A549 (cell line): ENCODE measurements around the gene PROX1. TPM values are rescaled to one million over a fixed set of nuclear protein-coding genes. Genes with fewer than 3 reads are reported as not detected.

Experiments
- ATAC-seq, 2 experiments: fragments of 200-7000 bp in 1 of 2; fragments of >200 bp in 1 of 2; cut with Nextera tagmentation in 1 of 2; cut with Tn5 transposase in 1 of 2; 3 replicates each; pipeline versions ENCODE4 v1.8.0 to v1.9.1; 2018 to 2020; ENCODE audit warnings: mild to moderate bottlenecking in 1 of 2, moderate library complexity in 1 of 2
- CTCF ChIA-PET: fragments of 300-600 bp; sonication (Branson Sonifier 250); formaldehyde crosslinking; extraction: SDS; loops from one replicate; lab custom pipeline; 2021; ENCODE audit warnings: antibody characterized with exemption, inconsistent platforms; lab: Yijun Ruan, JAX
- POLR2A ChIA-PET: fragments of 350-600 bp; formaldehyde crosslinking; extraction: SDS; loops from one replicate; lab custom pipeline; 2021; ENCODE audit warnings: antibody characterized with exemption, inconsistent platforms; lab: Yijun Ruan, JAX
- DNase-seq, 2 experiments: peaks; one replicate each; pipeline versions ENCODE4 v3.0.0 to v3.0.0-alpha.2; 2011 to 2016; ENCODE audit warnings: low read depth in 1 of 2, low spot score in 1 of 2
- FAIRE-seq: peaks from 2 replicates; lab custom pipeline; 2011; peaks lifted over from hg19 to GRCh38; lab: Jason Lieb, UNC
- H3K27ac ChIP-seq, 2 experiments: fragments of >200 bp; sonication (Bioruptor Twin); formaldehyde crosslinking; 3 replicates each; pipeline ENCODE4 v1.5.1; 2016 to 2017
- H3K4me1 ChIP-seq: fragments of >200 bp; sonication (Bioruptor Twin); formaldehyde crosslinking; 3 replicates; pipeline ENCODE4 v1.6.1; 2016
- H3K4me2 ChIP-seq: fragments of >200 bp; sonication (Bioruptor Twin); formaldehyde crosslinking; 3 replicates; pipeline ENCODE4 v1.6.1; 2016
- H3K4me3 ChIP-seq: fragments of >200 bp; sonication (Bioruptor Twin); formaldehyde crosslinking; 3 replicates; pipeline ENCODE4 v1.5.1; 2016
- H3K9me3 ChIP-seq: fragments of >200 bp; sonication (Bioruptor Twin); formaldehyde crosslinking; 3 replicates; pipeline ENCODE4 v1.6.1; 2016
- ATOH8 ChIP-seq: fragments of 250-450 bp; sonication (Bioruptor Pico); IDR thresholded peaks from 2 replicates; pipeline ENCODE4 v1.5.0; 2020; ENCODE audit warnings: low read depth, mild to moderate bottlenecking, moderate library complexity
- BHLHE40 ChIP-seq: IDR thresholded peaks from 2 replicates; pipeline ENCODE4 v1.6.1; 2012; ENCODE audit warnings: low read depth, low read length, inconsistent platforms
- CBX2 ChIP-seq: fragments of 200-600 bp; sonication (generic); IDR thresholded peaks from 2 replicates; pipeline ENCODE4 v1.6.1; 2016; ENCODE audit warnings: low read depth, mild to moderate bottlenecking, borderline replicate concordance
- CEBPB ChIP-seq, 2 experiments: fragments of >200 bp in 1 of 2; sonication (Bioruptor Twin) in 1 of 2; formaldehyde crosslinking in 1 of 2; IDR thresholded peaks; 2 replicates each; pipeline ENCODE4 v1.6.1; 2012 to 2016
- CTCF ChIP-seq: fragments of >200 bp; sonication (Bioruptor Twin); formaldehyde crosslinking; IDR thresholded peaks from 3 replicates; pipeline ENCODE4 v1.5.1; 2016
- ESRRA ChIP-seq: fragments of 150-350 bp; IDR thresholded peaks from 2 replicates; pipeline ENCODE4 v1.6.1; 2014; ENCODE audit warnings: mild to moderate bottlenecking, low read length, borderline replicate concordance
- FOSB ChIP-seq: fragments of 250-450 bp; sonication (Bioruptor Pico); IDR thresholded peaks from 2 replicates; pipeline ENCODE4 v1.5.0; 2020; ENCODE audit warnings: mild to moderate bottlenecking, moderate library complexity
- FOSL2 ChIP-seq, 2 experiments: fragments of 450-650 bp in 1 of 2; fragments of >200 bp in 1 of 2; sonication (Bioruptor Twin) in 1 of 2; formaldehyde crosslinking; IDR thresholded peaks; 2 replicates each; pipeline versions ENCODE4 v1.5.0 to v1.6.1; 2016 to 2020; ENCODE audit warnings: mild to moderate bottlenecking in 1 of 2, moderate library complexity in 1 of 2
- FOXS1 ChIP-seq: fragments of 250-450 bp; sonication (Bioruptor Pico); IDR thresholded peaks from 2 replicates; pipeline ENCODE4 v1.5.0; 2020; ENCODE audit warnings: mild to moderate bottlenecking, moderate library complexity
- HDAC2 ChIP-seq: fragments of 200-600 bp; sonication (generic); IDR thresholded peaks from 2 replicates; pipeline ENCODE4 v1.6.1; 2016
- HEYL ChIP-seq: fragments of 250-450 bp; sonication (Bioruptor Pico); IDR thresholded peaks from 2 replicates; pipeline ENCODE4 v1.8.0; 2021; ENCODE audit warnings: mild to moderate bottlenecking, moderate library complexity
- HOXA7 ChIP-seq: fragments of 250-450 bp; sonication (Bioruptor Pico); IDR thresholded peaks from 2 replicates; pipeline ENCODE4 v1.5.0; 2020; ENCODE audit warnings: mild to moderate bottlenecking, moderate library complexity
- HOXB13 ChIP-seq: fragments of 250-450 bp; sonication (Bioruptor Pico); IDR thresholded peaks from 2 replicates; pipeline ENCODE4 v1.5.0; 2020; ENCODE audit warnings: low read depth, mild to moderate bottlenecking, moderate library complexity
- KDM1A ChIP-seq: fragments of 200-600 bp; sonication (generic); IDR thresholded peaks from 2 replicates; pipeline ENCODE4 v1.6.1; 2016; ENCODE audit warnings: low read depth, mild to moderate bottlenecking
- KDM5A ChIP-seq: fragments of 200-600 bp; sonication (generic); IDR thresholded peaks from 2 replicates; pipeline ENCODE4 v1.6.1; 2016; ENCODE audit warnings: antibody characterized with exemption, mild to moderate bottlenecking
- MAX ChIP-seq: IDR thresholded peaks from 2 replicates; pipeline ENCODE4 v1.6.1; 2012
- NR3C1 ChIP-seq: fragments of >200 bp; sonication (Bioruptor Twin); formaldehyde crosslinking; IDR thresholded peaks from 3 replicates; pipeline ENCODE4 v1.6.1; 2017
- PBX3 ChIP-seq: IDR thresholded peaks from 2 replicates; pipeline ENCODE4 v1.6.1; 2012
- POLR2A ChIP-seq: IDR thresholded peaks from 2 replicates; pipeline ENCODE4 v1.6.1; 2012; ENCODE audit warnings: mild to moderate bottlenecking, low read length
- POLR2AphosphoS2 ChIP-seq: conservative IDR thresholded peaks from 2 replicates; pipeline ENCODE4 v1.6.1; 2012; ENCODE audit warnings: low read length, improper control_type of control experiment, inconsistent platforms
- RAD21 ChIP-seq, 2 experiments: fragments of >200 bp in 1 of 2; sonication (Bioruptor Twin) in 1 of 2; formaldehyde crosslinking in 1 of 2; IDR thresholded peaks in 1 of 2; conservative IDR thresholded peaks in 1 of 2; 2 replicates in 1 of 2; 3 replicates in 1 of 2; pipeline ENCODE4 v1.6.1; 2012 to 2018; ENCODE audit warnings: inconsistent platforms in 1 of 2
- RARB ChIP-seq: fragments of 250-450 bp; sonication (Bioruptor Pico); IDR thresholded peaks from 2 replicates; pipeline ENCODE4 v1.8.0; 2021; ENCODE audit warnings: mild to moderate bottlenecking, moderate library complexity
- RNF2 ChIP-seq: fragments of 200-600 bp; sonication (generic); IDR thresholded peaks from 2 replicates; pipeline ENCODE4 v1.6.1; 2016; ENCODE audit warnings: low read depth, mild to moderate bottlenecking, antibody characterized with exemption, moderate library complexity, borderline replicate concordance
- SMC3 ChIP-seq: fragments of >200 bp; sonication (Bioruptor Twin); formaldehyde crosslinking; IDR thresholded peaks from 3 replicates; pipeline ENCODE4 v1.6.1; 2018; ENCODE audit warnings: inconsistent platforms
- TFCP2L1 ChIP-seq: fragments of 250-450 bp; sonication (Bioruptor Pico); IDR thresholded peaks from 2 replicates; pipeline ENCODE4 v1.5.0; 2021; ENCODE audit warnings: mild to moderate bottlenecking
- TP53 ChIP-seq: fragments of 250-450 bp; sonication (Bioruptor Pico); IDR thresholded peaks from 2 replicates; pipeline ENCODE4 v1.5.0; 2021; ENCODE audit warnings: mild to moderate bottlenecking, moderate library complexity
- USF2 ChIP-seq: fragments of 450-650 bp; IDR thresholded peaks from 2 replicates; pipeline ENCODE4 v1.6.1; 2014; ENCODE audit warnings: antibody characterized with exemption
- ZSCAN20 ChIP-seq: fragments of 250-450 bp; sonication (Bioruptor Pico); IDR thresholded peaks from 2 replicates; pipeline ENCODE4 v1.8.0; 2022; ENCODE audit warnings: mild to moderate bottlenecking, moderate library complexity
- WGBS: methylation state at CpG from one replicate; pipeline ENCODE4 v1.1.6; 2017; ENCODE audit errors: missing lambda C conversion rate; 5-methylcytosine and 5-hydroxymethylcytosine counted together
- polyA plus RNA-seq, 4 experiments: library from polyadenylated mRNA; depleted of rRNA in 3 of 4; stranded (reverse); fragments of >200 nt; fragmentation: RNase III in 1 of 4; extraction: RNeasy Plus Mini Kit Qiagen cat#74134 plus additional on column Dnase treatment in 1 of 4; gene quantifications; 2 replicates in 3 of 4; 3 replicates in 1 of 4; pipeline ENCODE4 v1.2.3, GENCODE V29; 2011 to 2017

Gene PROX1
- polyA plus RNA-seq, 2 of the 4 experiments (the other 2 are of a cell fraction): 0.01 to 0.06 TPM

GRCh38 chr1:214026985-214027384, 39.2 kb downstream of the PROX1 start (continued):
- TF ChIP-seq PBX3 (no peak), HDAC2 (no peak), USF2 (no peak), POLR2AphosphoS2 (no peak)

GRCh38 chr1:214027498-214027897, 39.7 kb downstream of the PROX1 start:
- H3K4me1 ChIP-seq: no peaks in the 10 kb centered on the region
- ATAC-seq (no peak), FAIRE-seq (no peak), DNase-seq (no peak)
- 16% methylated on average over 5 of the region's 5 CpGs for WGBS
- CTCF ChIA-PET: interaction anchor here (1.3 kb wide), 1 partner anchor 96 kb away, joined by 4 read pairs; no protein-coding TSS in a partner anchor
- H3K4me3 ChIP-seq: no peak overlapping the region
- no peak overlapping the region for H3K4me2 ChIP-seq
- POLR2A ChIA-PET: no interaction called here
- no peaks in the 10 kb centered on the region for H3K9me3 ChIP-seq
- TF ChIP-seq NR3C1 (no peak), POLR2A (no peak), HEYL (CRISPR knock-in tag) (no peak), FOSB (no peak), CEBPB (IDR thresholded peaks at IDR 0.05) (no peak), KDM5A (no peak), MAX (no peak), RNF2 (no peak), PBX3 (no peak), ESRRA (no peak), FOSL2 (IDR thresholded peaks at IDR 0.05) (no peak), FOSL2 (CRISPR knock-in tag; IDR thresholded peaks at IDR 0.05) (no peak), CTCF (no peak)
- no peak overlapping the region for H3K27ac ChIP-seq

- DNase-seq (no peak), ATAC-seq (no peak), FAIRE-seq (no peak)
- Histone ChIP-seq H3K4me1 (no peaks in the 10 kb centered on the region), H3K27ac (no peak overlapping the region), H3K9me3 (no peaks in the 10 kb centered on the region), H3K4me3 (no peak overlapping the region), H3K4me2 (no peak overlapping the region)
- ChIA-PET CTCF (no interaction called here), POLR2A (no interaction called here)
- TF ChIP-seq ZSCAN20 (no peak), HOXB13 (CRISPR knock-in tag) (no peak), TFCP2L1 (CRISPR knock-in tag) (no peak), CBX2 (no peak), POLR2A (no peak), FOXS1 (no peak), ATOH8 (CRISPR knock-in tag) (no peak), BHLHE40 (no peak), KDM5A (no peak), TP53 (no peak), KDM1A (no peak), RAD21 (conservative IDR thresholded peaks at IDR 0.05 in 1 of 2, IDR thresholded peaks at IDR 0.05 in 1 of 2) (no peak), SMC3 (no peak), HOXA7 (no peak), RARB (CRISPR knock-in tag) (no peak)
- WGBS: 34% methylated on average over 5 of the region's 5 CpGs
Observed at GRCh38 chr1:214028095-214028494, 40.3 kb downstream of the PROX1 start.
